Measurements from ENCODE around the gene ADSL. TPM values are rescaled to one million over a fixed set of nuclear protein-coding genes. Genes with fewer than 3 reads are reported as not detected.
A peak's percentile ranks its signal among the peaks of the same experiment; 100 is the strongest.

The ADSL gene
- total RNA-seq, 1 donor from 2014 or later = 74.1 TPM

DNA sequence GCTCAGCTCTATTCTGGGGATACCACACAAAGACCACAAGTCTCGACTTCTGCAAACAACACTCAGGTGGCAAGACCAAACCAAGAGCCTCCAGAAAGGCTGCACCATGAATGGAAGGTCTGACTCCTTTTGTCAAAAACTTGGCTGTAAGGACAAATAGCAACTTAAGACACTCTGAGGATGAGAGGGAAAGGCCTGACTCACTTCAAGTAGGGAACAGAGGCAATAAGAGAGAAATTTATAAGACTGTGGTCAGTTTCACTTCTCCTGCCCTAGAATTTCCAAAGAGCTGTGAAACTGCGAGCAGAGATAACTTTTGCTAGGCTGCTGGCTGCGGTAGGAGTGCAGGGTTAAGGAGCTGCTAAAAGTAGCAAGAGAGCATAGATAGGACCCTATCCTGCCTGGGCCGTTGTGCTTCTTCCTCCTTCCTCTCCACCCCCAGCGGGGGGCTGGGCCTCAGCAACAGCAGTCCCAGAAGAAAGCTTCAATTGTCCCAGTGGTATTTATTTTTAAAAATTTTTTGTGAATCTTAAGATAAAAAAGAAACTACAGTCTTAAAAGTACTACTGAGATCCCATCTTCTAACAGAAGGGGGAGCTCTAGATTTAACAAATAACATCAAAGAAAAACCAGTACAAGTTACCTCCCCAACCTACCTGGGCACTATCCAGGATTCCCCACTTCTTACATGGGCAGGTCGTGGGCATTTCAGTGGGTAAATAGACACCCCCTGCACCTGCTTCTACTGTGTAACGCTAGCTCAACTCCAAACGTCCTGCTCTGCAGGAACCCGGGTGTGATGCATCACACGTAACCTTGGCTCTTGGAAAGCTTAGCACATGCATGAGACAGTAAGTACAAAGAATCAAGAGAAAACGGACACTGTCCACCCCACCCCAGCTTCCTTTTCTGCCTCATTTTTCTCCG lies 90.5 kb downstream of the ADSL start:
- H3K4me1 Mint-ChIP-seq (ENCODE audit: unreplicated experiment) = peaks cover 38% of the 10 kb centered on the region
- no peaks in the 10 kb centered on the region for H3K9me3 Mint-ChIP-seq (ENCODE audit: unreplicated experiment)
- H3K36me3 Mint-ChIP-seq (ENCODE audit: unreplicated experiment) = peaks cover 6% of the 10 kb centered on the region
- DNase-seq (ENCODE audit: extremely low spot score, unreplicated experiment) = no peak
- peak overlapping the region; percentile 45 for H3K4me3 Mint-ChIP-seq (ENCODE audit: unreplicated experiment)
- peak; percentile 78 for TF ChIP-seq CTCF (IDR thresholded peaks at IDR 0.05)
- peak overlapping the region; percentile 79 for H3K27ac Mint-ChIP-seq (ENCODE audit: unreplicated experiment)
- H3K27me3 Mint-ChIP-seq (ENCODE audit: unreplicated experiment) = no peaks in the 10 kb centered on the region

Other genes with a start within 250 kb of the ADSL start
- 47.4 and 50.3 TPM in 2 replicates for gene TNRC6B, start 168.6 kb upstream of the ADSL start, total RNA-seq
- gene SGSM3, start 24.1 kb downstream of the ADSL start, total RNA-seq = 69.8 and 81.6 TPM in 2 replicates